GM12878 (cell line): Measurements from ENCODE around the gene DQX1. TPM values are rescaled to one million over a fixed set of nuclear protein-coding genes. Genes with fewer than 3 reads are reported as not detected.

Source experiments
- BRCA1 ChIP-seq: IDR thresholded peaks from 2 replicates; pipeline ENCODE4 v1.6.1; 2011; ENCODE audit warnings: low read depth, low read length, improper control_type of control experiment
- CBX3 ChIP-seq: fragments of 200-600 bp; sonication (generic); IDR thresholded peaks from 2 replicates; pipeline ENCODE4 v1.6.1; 2016; ENCODE audit warnings: low read depth, borderline replicate concordance
- CBX5 ChIP-seq: sonication (generic); IDR thresholded peaks from 2 replicates; pipeline ENCODE4 v1.6.1; 2016; ENCODE audit warnings: low read depth, moderate library complexity, mild to moderate bottlenecking, inconsistent platforms
- CEBPB ChIP-seq, 2 experiments: fragments of 150-350 bp in 1 of 2; IDR thresholded peaks; 2 replicates each; pipeline ENCODE4 v1.6.1; 2012 to 2014; ENCODE audit warnings: low read depth in 2 of 2, low read length in 2 of 2, borderline replicate concordance in 1 of 2, inconsistent platforms in 1 of 2
- CHD2 ChIP-seq: IDR thresholded peaks from 2 replicates; pipeline ENCODE4 v1.6.1; 2011; ENCODE audit warnings: low read depth, low read length, improper control_type of control experiment, borderline replicate concordance
- DPF2 ChIP-seq: fragments of 450-650 bp; IDR thresholded peaks from 2 replicates; pipeline ENCODE4 v1.6.1; 2017; ENCODE audit warnings: mild to moderate bottlenecking
- E2F4 ChIP-seq: IDR thresholded peaks from 2 replicates; pipeline ENCODE4 v1.6.1; 2012; ENCODE audit warnings: low read depth, low read length, improper control_type of control experiment
- ELK1 ChIP-seq: IDR thresholded peaks from 2 replicates; pipeline ENCODE4 v1.6.1; 2012; ENCODE audit warnings: low read depth, low read length, improper control_type of control experiment
- EZH2 ChIP-seq: IDR thresholded peaks from 2 replicates; pipeline ENCODE4 v1.6.1; 2012; ENCODE audit warnings: low read depth, mild to moderate bottlenecking, control low read depth, inconsistent platforms, low read length, borderline replicate concordance; ENCODE audit not compliant: control insufficient read depth
- HDAC2 ChIP-seq: fragments of 200-600 bp; sonication (generic); IDR thresholded peaks from 2 replicates; pipeline ENCODE4 v1.6.1; 2017
- IKZF2 ChIP-seq, 2 experiments: fragments of 450-650 bp; IDR thresholded peaks; 2 replicates each; pipeline ENCODE4 v1.6.1; 2017; ENCODE audit warnings: mild to moderate bottlenecking in 2 of 2, moderate library complexity in 2 of 2
- JUNB ChIP-seq: IDR thresholded peaks from 2 replicates; pipeline ENCODE4 v1.6.1; 2016; ENCODE audit warnings: antibody characterized with exemption, mild to moderate bottlenecking
- MTA3 ChIP-seq: IDR thresholded peaks from 2 replicates; pipeline ENCODE4 v1.6.1; 2012; ENCODE audit warnings: low read length, inconsistent platforms, borderline replicate concordance
- MXI1 ChIP-seq: fragments of 150-350 bp; IDR thresholded peaks from 2 replicates; pipeline ENCODE4 v1.6.1; 2011; ENCODE audit warnings: low read depth, mild to moderate bottlenecking, inconsistent platforms, low read length, improper control_type of control experiment
- NFIC ChIP-seq: IDR thresholded peaks from 2 replicates; pipeline ENCODE4 v1.6.1; 2012; ENCODE audit warnings: low read depth, mild to moderate bottlenecking, inconsistent platforms, low read length, moderate library complexity
- NR2C1 ChIP-seq: fragments of 450-650 bp; IDR thresholded peaks from 2 replicates; pipeline ENCODE4 v1.6.1; 2017; ENCODE audit warnings: antibody characterized with exemption, mild to moderate bottlenecking, moderate library complexity
- PML ChIP-seq: IDR thresholded peaks from 2 replicates; pipeline ENCODE4 v1.6.1; 2012; ENCODE audit warnings: low read length, inconsistent platforms
- RB1 ChIP-seq: fragments of 450-650 bp; formaldehyde crosslinking; IDR thresholded peaks from 2 replicates; pipeline ENCODE4 v1.6.1; 2017; ENCODE audit warnings: mild to moderate bottlenecking, borderline replicate concordance
- REST ChIP-seq: IDR thresholded peaks from 2 replicates; pipeline ENCODE4 v1.6.1; 2012; ENCODE audit warnings: mild to moderate bottlenecking, low read depth, low read length
- SMAD5 ChIP-seq: IDR thresholded peaks from 2 replicates; pipeline ENCODE4 v1.6.1; 2016; ENCODE audit warnings: antibody characterized with exemption, low read depth
- SUZ12 ChIP-seq: fragments of 200-600 bp; sonication (generic); IDR thresholded peaks from one replicate; pipeline ENCODE4 v1.6.1; 2018; ENCODE audit warnings: antibody characterized with exemption, mild to moderate bottlenecking; ENCODE audit not compliant: unreplicated experiment
- ZNF217 ChIP-seq: fragments of 450-650 bp; IDR thresholded peaks from 2 replicates; pipeline ENCODE4 v1.6.1; 2017; ENCODE audit warnings: antibody characterized with exemption, mild to moderate bottlenecking
- ZNF622 ChIP-seq: fragments of 450-650 bp; IDR thresholded peaks from 2 replicates; pipeline ENCODE4 v1.6.1; 2017; ENCODE audit warnings: mild to moderate bottlenecking, inconsistent platforms
- polyA plus RNA-seq, 11 experiments: library from polyadenylated mRNA; depleted of rRNA in 4 of 11; unstranded in 6 of 11; stranded (reverse) in 5 of 11; fragments of >200 nt; fragmentation: Nextera tagmentation in 4 of 11; fragmentation: Illumina TruSeq in 1 of 11; extraction: Ambion mirVana in 4 of 11; extraction: Trizol in 1 of 11; gene quantifications; 1 replicate in 1 of 11; 2 replicates in 10 of 11; pipeline versions ENCODE4 v1.2.1 to v1.2.3, GENCODE V29; 2011 to 2016; ENCODE audit warnings: inconsistent platforms in 2 of 11, missing spikeins in 2 of 11, low read depth in 1 of 11
- total RNA-seq, 4 experiments: library from RNA; depleted of rRNA in 3 of 4; stranded (reverse); fragments of >200 nt in 3 of 4; fragmentation: Illumina TruSeq in 1 of 4; extraction: Trizol in 1 of 4; gene quantifications; 2 replicates each; pipeline versions ENCODE4 v1.2.1 to v1.2.3, GENCODE V29; 2013 to 2021

The DQX1 gene
- total and polyA plus RNA-seq, 10 of the 15 experiments (the other 5 are each of a cell fraction or from before 2014, with no cell fraction given) = 0.34 to 2.1 (median 0.86) TPM

- TF ChIP-seq REST (no peak), CBX3 (no peak), NFIC (no peak), CEBPB (IDR thresholded peaks at IDR 0.05; ENCODE audit: borderline replicate concordance in 1 of 2, low read depth in 2 of 2, low read length in 2 of 2) (no peak), JUNB (peak; percentile 30; the same call in 1 of the 2 replicates), PML (no peak), SMAD5 (no peak), IKZF2 (IDR thresholded peaks at IDR 0.05) (peak in 1 of 2 experiments; percentile 17; a peak in 1 of 4 replicates), ZNF217 (no peak), CHD2 (peak; percentile 64), SUZ12 (no peak), BRCA1 (no peak), MXI1 (peak; percentile 94), ZNF622 (no peak), E2F4 (no peak), ELK1 (no peak), HDAC2 (no peak), CBX5 (no peak), MTA3 (no peak), DPF2 (peak; percentile 55; the same call in 1 of the 2 replicates), RB1 (peak; percentile 68; the same call in 1 of the 2 replicates), NR2C1 (no peak), EZH2 (no peak)
Observed at GRCh38 chr2:74530239-74531187, 4.5 kb upstream of the DQX1 start (continued).
